HepG2 (cell line): ENCODE measurements around the gene DNPH1. TPM values are rescaled to one million over a fixed set of nuclear protein-coding genes. Genes with fewer than 3 reads are reported as not detected.

Experiments used
- ATF4 ChIP-seq, 2 experiments: fragments of 450-650 bp in 1 of 2; sonication (generic) in 1 of 2; formaldehyde crosslinking; IDR thresholded peaks; 2 replicates each; pipeline versions ENCODE4 v1.5.0 to v1.8.0; 2020 to 2022; ENCODE audit warnings: mild to moderate bottlenecking in 1 of 2, missing genetic modification reagents in 1 of 2
- CBX5 ChIP-seq: sonication (generic); formaldehyde crosslinking; IDR thresholded peaks from 2 replicates; pipeline ENCODE4 v1.4.0; 2020; ENCODE audit warnings: missing genetic modification reagents, borderline replicate concordance
- GABPB1 ChIP-seq: IDR thresholded peaks from 2 replicates; pipeline ENCODE4 v1.6.1; 2016; ENCODE audit warnings: mild to moderate bottlenecking, missing genetic modification reagents, moderate library complexity, missing compliant biosample characterization
- HDAC2 ChIP-seq: sonication (generic); formaldehyde crosslinking; IDR thresholded peaks from 2 replicates; pipeline ENCODE4 v1.4.0; 2020; ENCODE audit warnings: missing genetic modification reagents
- HNRNPH1 ChIP-seq: fragments of 200-400 bp; formaldehyde crosslinking; optimal IDR thresholded peaks from 2 replicates; pipeline ENCODE3; 2017; ENCODE audit warnings: mild to moderate bottlenecking, low read depth, low read length
- ISX ChIP-seq: sonication (generic); formaldehyde crosslinking; conservative IDR thresholded peaks from 2 replicates; pipeline ENCODE4 v1.5.0; 2020; ENCODE audit warnings: missing genetic modification reagents
- KDM5B ChIP-seq: sonication (generic); formaldehyde crosslinking; IDR thresholded peaks from 2 replicates; pipeline ENCODE4 v1.4.0; 2020; ENCODE audit warnings: missing genetic modification reagents, mild to moderate bottlenecking, borderline replicate concordance
- MED1 ChIP-seq: sonication (generic); formaldehyde crosslinking; IDR thresholded peaks from 2 replicates; pipeline ENCODE4 v1.4.0; 2020; ENCODE audit warnings: missing genetic modification reagents
- NFKB2 ChIP-seq: sonication (generic); formaldehyde crosslinking; IDR thresholded peaks from 2 replicates; pipeline ENCODE4 v1.4.0; 2020; ENCODE audit warnings: missing genetic modification reagents, borderline replicate concordance
- NFYC ChIP-seq: IDR thresholded peaks from 2 replicates; pipeline ENCODE4 v1.6.1; 2016; ENCODE audit warnings: missing genetic modification reagents, missing compliant biosample characterization
- PCBP1 ChIP-seq: fragments of 200-400 bp; formaldehyde crosslinking; IDR thresholded peaks from 2 replicates; pipeline ENCODE4 v1.6.1; 2017; ENCODE audit warnings: mild to moderate bottlenecking, low read depth, low read length, borderline replicate concordance
- POLR2AphosphoS2 ChIP-seq: IDR thresholded peaks from 2 replicates; pipeline ENCODE4 v1.6.1; 2011; ENCODE audit warnings: low read depth, low read length, improper control_type of control experiment
- THAP11 ChIP-seq: IDR thresholded peaks from 2 replicates; pipeline ENCODE4 v1.6.1; 2016; ENCODE audit warnings: missing biosample characterization, missing genetic modification reagents
- THAP9 ChIP-seq: sonication (generic); formaldehyde crosslinking; IDR thresholded peaks from 2 replicates; pipeline ENCODE4; 2020; ENCODE audit warnings: missing genetic modification reagents, mild to moderate bottlenecking, borderline replicate concordance
- YY1 ChIP-seq: IDR thresholded peaks from 2 replicates; pipeline ENCODE4 v1.6.1; 2011; ENCODE audit warnings: low read length, low read depth, moderate library complexity, mild to moderate bottlenecking; ENCODE audit not compliant: insufficient read depth, insufficient replicate concordance
- ZNF138 ChIP-seq: sonication (generic); formaldehyde crosslinking; IDR thresholded peaks from 2 replicates; pipeline ENCODE4 v1.5.0; 2020; ENCODE audit warnings: mild to moderate bottlenecking, low read depth, missing genetic modification reagents
- ZNF224 ChIP-seq: sonication (generic); formaldehyde crosslinking; IDR thresholded peaks from 2 replicates; pipeline ENCODE4 v1.5.0; 2020; ENCODE audit warnings: mild to moderate bottlenecking, missing genetic modification reagents
- ZNF570 ChIP-seq: sonication (generic); formaldehyde crosslinking; IDR thresholded peaks from 2 replicates; pipeline ENCODE4 v1.4.0; 2020; ENCODE audit warnings: mild to moderate bottlenecking, missing genetic modification reagents, borderline replicate concordance
- ZNF747 ChIP-seq: sonication (generic); formaldehyde crosslinking; IDR thresholded peaks from 2 replicates; pipeline ENCODE4 v1.8.1; 2023; ENCODE audit warnings: missing genetic modification reagents, mild to moderate bottlenecking, borderline replicate concordance
- ZNF777 ChIP-seq: sonication (generic); formaldehyde crosslinking; IDR thresholded peaks from 2 replicates; pipeline ENCODE4 v1.4.0; 2020; ENCODE audit warnings: missing genetic modification reagents
- ZNF878 ChIP-seq: sonication (generic); formaldehyde crosslinking; IDR thresholded peaks from 2 replicates; pipeline ENCODE4 v1.8.1; 2023; ENCODE audit warnings: mild to moderate bottlenecking, missing genetic modification reagents, moderate library complexity
- polyA plus RNA-seq, 8 experiments: library from polyadenylated mRNA; depleted of rRNA in 3 of 8; stranded (reverse) in 7 of 8; unstranded in 1 of 8; fragments of >200 nt; fragmentation: Illumina TruSeq in 4 of 8; extraction: Trizol in 4 of 8; gene quantifications; 2 replicates each; pipeline versions ENCODE4 v1.2.1 to v1.2.3, GENCODE V29; 2011 to 2016; ENCODE audit warnings: low read depth in 4 of 8, missing spikeins in 1 of 8, mixed read lengths in 1 of 8; ENCODE audit not compliant: insufficient read depth in 1 of 8
- total RNA-seq, 5 experiments: library from RNA; depleted of rRNA; stranded (reverse); fragments of >200 nt; fragmentation: Illumina TruSeq; extraction: Trizol; gene quantifications; 2 replicates each; pipeline ENCODE4 v1.2.3, GENCODE V29; 2016; ENCODE audit warnings: low read depth in 1 of 5

Gene DNPH1
- total and polyA plus RNA-seq, 2 of the 13 experiments (the other 11 are each of a cell fraction or from before 2014, with no cell fraction given) = 56.5 to 75.1 TPM

- TF ChIP-seq YY1 = peak; percentile 29
- peak; percentile 68 for TF ChIP-seq THAP11
- TF ChIP-seq CBX5 (CRISPR knock-in tag) = peak; percentile 14; the same call in 1 of the 2 replicates
- TF ChIP-seq ZNF878 (CRISPR knock-in tag) = no peak; the same call in 1 of the 2 replicates
- peak; percentile 85 for TF ChIP-seq MED1 (CRISPR knock-in tag)
- no peak for TF ChIP-seq ZNF570 (CRISPR knock-in tag)
- no peak for TF ChIP-seq ZNF138 (CRISPR knock-in tag)
- no peak for TF ChIP-seq ISX
- TF ChIP-seq POLR2AphosphoS2 = no peak
- peak in 1 of 2 experiments; percentile 52; a peak in 1 of 4 replicates for TF ChIP-seq ATF4 (CRISPR knock-in tag; IDR thresholded peaks at IDR 0.05)
- peak; percentile 52; the same call in 1 of the 2 replicates for TF ChIP-seq KDM5B
- TF ChIP-seq HDAC2 (CRISPR knock-in tag) = peak; percentile 74
- TF ChIP-seq ZNF747 (CRISPR knock-in tag) = no peak; the same call in 1 of the 2 replicates
- TF ChIP-seq HNRNPH1 = peak; percentile 63
- TF ChIP-seq GABPB1 (CRISPR knock-in tag) = peak; percentile 43; the same call in 1 of the 2 replicates
- TF ChIP-seq PCBP1 = 0 out of 2 replicates have a peak, but pooled peaks have one; percentile 43
- TF ChIP-seq NFYC (CRISPR knock-in tag) = no peak
- TF ChIP-seq NFKB2 = peak; percentile 83; the same call in 1 of the 2 replicates
- peak; percentile 78; the same call in 1 of the 2 replicates for TF ChIP-seq ZNF224 (CRISPR knock-in tag)
- TF ChIP-seq THAP9 (CRISPR knock-in tag) = peak; percentile 66
- TF ChIP-seq ZNF777 = no peak
These were observed 48.6 kb upstream of the DNPH1 start (continued) for GRCh38 chr6:43277643-43278523.
